ENCODE measurements around the gene MPPED1. TPM values are rescaled to one million over a fixed set of nuclear protein-coding genes. Genes with fewer than 3 reads are reported as not detected.

Gene MPPED1
- polyA plus RNA-seq, 4 donors: 0.56 to 1.3 (median 0.74) TPM

- DNase-seq (ENCODE audit: low read depth in 4 of 4, low spot score in 2 of 4): no peak
These were observed 15.6 kb downstream of the MPPED1 start for GRCh38 chr22:43427296-43428004.

- no peak for DNase-seq (ENCODE audit: low read depth in 4 of 4, low spot score in 2 of 4)
These were observed 16.2 kb downstream of the MPPED1 start for GRCh38 chr22:43428005-43428485.

- no peak for DNase-seq (ENCODE audit: low read depth in 4 of 4, low spot score in 2 of 4)
These were observed 16.7 kb downstream of the MPPED1 start for GRCh38 chr22:43428521-43428920.

- no peak for DNase-seq (ENCODE audit: low read depth in 4 of 4, low spot score in 2 of 4)
These were observed 17.6 kb downstream of the MPPED1 start for GRCh38 chr22:43429426-43429825.

- DNase-seq (ENCODE audit: low read depth in 4 of 4, low spot score in 2 of 4): no peak
These were observed 20.2 kb downstream of the MPPED1 start for GRCh38 chr22:43431808-43432554.

GRCh38 chr22:43432883-43433415 lies 21.1 kb downstream of the MPPED1 start:
- DNase-seq (ENCODE audit: low read depth in 4 of 4, low spot score in 2 of 4): no peak

- no peak for DNase-seq (ENCODE audit: low read depth in 4 of 4, low spot score in 2 of 4)
These were observed 21.8 kb downstream of the MPPED1 start for GRCh38 chr22:43433451-43434274.

GRCh38 chr22:43434275-43434927 lies 22.6 kb downstream of the MPPED1 start:
- DNase-seq (ENCODE audit: low read depth in 4 of 4, low spot score in 2 of 4): no peak

GRCh38 chr22:43434928-43435311 lies 23.1 kb downstream of the MPPED1 start:
- no peak for DNase-seq (ENCODE audit: low read depth in 4 of 4, low spot score in 2 of 4)

- DNase-seq (ENCODE audit: low read depth in 4 of 4, low spot score in 2 of 4): no peak
These were observed 24.3 kb downstream of the MPPED1 start for GRCh38 chr22:43435851-43436811.

- no peak for DNase-seq (ENCODE audit: low read depth in 4 of 4, low spot score in 2 of 4)
These were observed 25.1 kb downstream of the MPPED1 start for GRCh38 chr22:43436868-43437267.

GRCh38 chr22:43437871-43438475 lies 26.2 kb downstream of the MPPED1 start:
- DNase-seq (ENCODE audit: low read depth in 4 of 4, low spot score in 2 of 4): no peak

GRCh38 chr22:43438666-43439347 lies 27.0 kb downstream of the MPPED1 start:
- DNase-seq (ENCODE audit: low read depth in 4 of 4, low spot score in 2 of 4): no peak

- no peak for DNase-seq (ENCODE audit: low read depth in 4 of 4, low spot score in 2 of 4)
These were observed 27.7 kb downstream of the MPPED1 start for GRCh38 chr22:43439368-43440103.

GRCh38 chr22:43440104-43440387 lies 28.2 kb downstream of the MPPED1 start:
- no peak for DNase-seq (ENCODE audit: low read depth in 4 of 4, low spot score in 2 of 4)

- DNase-seq (ENCODE audit: low read depth in 4 of 4, low spot score in 2 of 4): no peak
These were observed 28.7 kb downstream of the MPPED1 start for GRCh38 chr22:43440556-43440955.

- no peak for DNase-seq (ENCODE audit: low read depth in 4 of 4, low spot score in 2 of 4)
These were observed 29.4 kb downstream of the MPPED1 start for GRCh38 chr22:43441216-43441615.

GRCh38 chr22:43441751-43442150 lies 29.9 kb downstream of the MPPED1 start:
- DNase-seq (ENCODE audit: low read depth in 4 of 4, low spot score in 2 of 4): no peak
